Mammary epithelial cell (primary cell): ENCODE data around the gene AK8.

ENCODE experiments used
- EZH2 ChIP-seq: IDR thresholded peaks from 2 replicates; pipeline ENCODE4 v1.6.1; 2012; ENCODE audit warnings: low read length, inconsistent platforms, borderline replicate concordance
- TF ChIP-seq, protein P1 (sequence below), 2 donors: IDR thresholded peaks in 1 of 2; conservative IDR thresholded peaks in 1 of 2; 2 replicates each; pipeline ENCODE4 v1.5.1; 2011 to 2012; ENCODE audit warnings: inconsistent platforms in 2 of 2, low read length in 2 of 2, mild to moderate bottlenecking in 2 of 2, control low read depth in 1 of 2, low read depth in 1 of 2; ENCODE audit not compliant: insufficient read depth in 1 of 2; ENCODE audit errors: extremely low read depth in 1 of 2

DNA sequence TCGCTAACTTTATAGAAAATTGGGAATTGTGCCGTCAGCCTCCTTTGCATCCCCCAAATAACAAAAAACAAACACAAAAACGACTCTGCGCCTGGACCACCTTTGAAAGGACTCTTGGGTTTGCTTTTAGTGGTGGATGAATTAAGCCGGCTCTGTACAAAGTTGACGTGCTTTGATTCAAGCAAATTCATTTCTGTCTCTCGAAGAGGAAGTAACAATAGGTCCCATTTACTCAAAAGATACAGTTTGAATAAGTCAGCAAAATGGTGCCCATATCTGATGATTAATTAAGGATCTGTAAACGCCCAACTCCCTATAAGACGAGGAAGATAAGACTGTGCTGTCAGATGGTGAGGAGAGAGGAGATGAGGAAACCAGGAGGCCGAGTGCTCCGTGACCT lies 67.8 kb downstream of the AK8 start:
- TF ChIP-seq, protein P1, sequence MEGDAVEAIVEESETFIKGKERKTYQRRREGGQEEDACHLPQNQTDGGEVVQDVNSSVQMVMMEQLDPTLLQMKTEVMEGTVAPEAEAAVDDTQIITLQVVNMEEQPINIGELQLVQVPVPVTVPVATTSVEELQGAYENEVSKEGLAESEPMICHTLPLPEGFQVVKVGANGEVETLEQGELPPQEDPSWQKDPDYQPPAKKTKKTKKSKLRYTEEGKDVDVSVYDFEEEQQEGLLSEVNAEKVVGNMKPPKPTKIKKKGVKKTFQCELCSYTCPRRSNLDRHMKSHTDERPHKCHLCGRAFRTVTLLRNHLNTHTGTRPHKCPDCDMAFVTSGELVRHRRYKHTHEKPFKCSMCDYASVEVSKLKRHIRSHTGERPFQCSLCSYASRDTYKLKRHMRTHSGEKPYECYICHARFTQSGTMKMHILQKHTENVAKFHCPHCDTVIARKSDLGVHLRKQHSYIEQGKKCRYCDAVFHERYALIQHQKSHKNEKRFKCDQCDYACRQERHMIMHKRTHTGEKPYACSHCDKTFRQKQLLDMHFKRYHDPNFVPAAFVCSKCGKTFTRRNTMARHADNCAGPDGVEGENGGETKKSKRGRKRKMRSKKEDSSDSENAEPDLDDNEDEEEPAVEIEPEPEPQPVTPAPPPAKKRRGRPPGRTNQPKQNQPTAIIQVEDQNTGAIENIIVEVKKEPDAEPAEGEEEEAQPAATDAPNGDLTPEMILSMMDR (conservative IDR thresholded peaks at IDR 0.05 in 1 of 2, IDR thresholded peaks at IDR 0.05 in 1 of 2; ENCODE audit: extremely low read depth in 1 of 2, insufficient read depth in 1 of 2, low read depth in 1 of 2, low read length in 2 of 2) = no peak
- no peak for TF ChIP-seq EZH2
